Right lobe of liver (tissue), 6 donors: Measurements from ENCODE around the gene CYP4A22. TPM values are rescaled to one million over a fixed set of nuclear protein-coding genes. Genes with fewer than 3 reads are reported as not detected.
A peak's percentile ranks its signal among the peaks of the same experiment; 100 is the strongest.
"Not testable (repeated sequence)": the region's sequence is repeated elsewhere in the genome, so short reads cannot be mapped to it uniquely, and the experiment has no call there.

Source experiments
- ATAC-seq, 4 donors: fragments of 200-7000 bp; cut with Tn5 transposase; one replicate each; pipeline ENCODE4 v1.9.1; 2020; ENCODE audit warnings: mild to moderate bottlenecking in 4 of 4, moderate library complexity in 4 of 4
- DNase-seq, 3 donors: peaks; one replicate each; pipeline ENCODE4 v3.0.0-alpha.2; 2020
- H3K27ac ChIP-seq, 3 donors: fragments of 200-600 bp; one replicate each; pipeline ENCODE4 v1.8.0; 2022
- H3K27me3 ChIP-seq, 2 donors: fragments of 200-600 bp; one replicate each; pipeline ENCODE4 v1.8.0; 2022
- H3K36me3 ChIP-seq, 4 donors: fragments of 200-600 bp; sonication (generic) in 1 of 4; one replicate each; pipeline versions ENCODE4 v1.5.1 to v1.8.0; 2017 to 2022; ENCODE audit warnings: control low read depth in 1 of 4
- H3K4me1 ChIP-seq, 4 donors: fragments of 200-600 bp; sonication (generic) in 1 of 4; one replicate each; pipeline versions ENCODE4 v1.5.1 to v1.8.0; 2017 to 2022; ENCODE audit warnings: control low read depth in 1 of 4
- H3K4me3 ChIP-seq, 3 donors: fragments of 200-600 bp; one replicate each; pipeline ENCODE4 v1.8.0; 2022
- H3K9me3 ChIP-seq, 4 donors: fragments of 200-600 bp; sonication (generic) in 1 of 4; one replicate each; pipeline versions ENCODE4 v1.5.1 to v1.8.0; 2017 to 2022; ENCODE audit warnings: control low read depth in 1 of 4
- CTCF ChIP-seq, 4 donors: fragments of 200-600 bp in 3 of 4; fragments of 450-650 bp in 1 of 4; IDR thresholded peaks; one replicate each; pipeline versions ENCODE4 v1.5.1 to v1.8.0; 2016 to 2022; ENCODE audit warnings: antibody characterized with exemption in 4 of 4, mild to moderate bottlenecking in 2 of 4
- POLR2A ChIP-seq: fragments of 450-650 bp; IDR thresholded peaks from one replicate; pipeline ENCODE4 v1.6.1; 2017; ENCODE audit warnings: antibody characterized with exemption, mild to moderate bottlenecking
- WGBS: methylation state at CpG from one replicate; pipeline ENCODE4 v1.1.6; 2018; ENCODE audit warnings: low coverage, low lambda C conversion rate; ENCODE audit not compliant: insufficient coverage; ENCODE audit errors: missing lambda C conversion rate; 5-methylcytosine and 5-hydroxymethylcytosine counted together
- intact Hi-C, 2 donors: fragments of 100-400 bp; cut with DNase I; formaldehyde crosslinking; loops; one replicate each; pipeline versions ENCODE4 v1.11.2 to v1.14.1; 2022
- total RNA-seq, 6 experiments: library from RNA; depleted of rRNA in 2 of 6; stranded (reverse); fragments of >200 nt in 2 of 6; fragmentation: NEBNext Ultra II Directional in 3 of 6; extraction: Animal tissue kit (Norgen Biotek cat#: 25700) in 3 of 6; gene quantifications; one replicate each; pipeline versions ENCODE4 v1.1.0 to v1.2.4, GENCODE V29; 2016 to 2023
- donor health status: DM: no; HTN: yes; CAD: no.
- donor health status: DM: no; HTN: no; CAD: no.
- donor health status: DM: no; HTN: no; CAD: no.
- donor health status: DM: no; HTN: yes; CAD: no.
- donor health status: DM: no; HTN: yes; CAD: no.

Gene CYP4A22
- total RNA-seq, 6 experiments from 2014 or later, result 17.2 to 159 (median 48.9) TPM

- ATAC-seq (peak; percentile 70 to 84 (median 77)), DNase-seq (peak in 2 of 3 donors; percentile 76 to 78)
- H3K4me3 ChIP-seq, result no peak overlapping the region
- no peaks in the 10 kb centered on the region for H3K9me3 ChIP-seq
- no peaks in the 10 kb centered on the region for H3K36me3 ChIP-seq
- no peaks in the 10 kb centered on the region for H3K27me3 ChIP-seq
- intact Hi-C loops, result no loop called here
- 0% methylated on average over 4 of the region's 10 CpGs for WGBS
- peaks cover 0 to 21% (median 0%) of the 10 kb centered on the region in 4 donors for H3K4me1 ChIP-seq
- H3K27ac ChIP-seq, result peak overlapping the region in 2 of 3 donors; percentile 5 to 10
- TF ChIP-seq CTCF (IDR thresholded peaks at IDR 0.05) (peak; percentile 89 to 96 (median 92)), POLR2A (no peak)
These were observed 55.5 kb downstream of the CYP4A22 start for GRCh38 chr1:47192458-47193384.

GRCh38 chr1:47193496-47193895 lies 56.3 kb downstream of the CYP4A22 start:
- peaks cover 0 to 21% (median 0%) of the 10 kb centered on the region in 4 donors for H3K4me1 ChIP-seq
- intact Hi-C loops, H3K27me3 ChIP-seq, ATAC-seq, H3K9me3 ChIP-seq, H3K36me3 ChIP-seq, H3K27ac ChIP-seq, H3K4me3 ChIP-seq: not testable (repeated sequence)
- DNase-seq, result peak in 1 of 3 donors; percentile 19
- 68% methylated on average over 7 of the region's 10 CpGs for WGBS

GRCh38 chr1:47194311-47194710 lies 57.1 kb downstream of the CYP4A22 start:
- ATAC-seq (no peak), DNase-seq (no peak)
- intact Hi-C loops, result no loop called here
- H3K27me3 ChIP-seq, result no peaks in the 10 kb centered on the region
- TF ChIP-seq CTCF (IDR thresholded peaks at IDR 0.05) (no peak), POLR2A (no peak)
- H3K27ac ChIP-seq, result no peak overlapping the region
- no peaks in the 10 kb centered on the region for H3K36me3 ChIP-seq
- peaks cover 0 to 21% (median 0%) of the 10 kb centered on the region in 4 donors for H3K4me1 ChIP-seq
- H3K4me3 ChIP-seq, result no peak overlapping the region
- no peaks in the 10 kb centered on the region for H3K9me3 ChIP-seq

GRCh38 chr1:47195981-47196380 lies 58.7 kb downstream of the CYP4A22 start:
- H3K9me3 ChIP-seq, ATAC-seq, H3K36me3 ChIP-seq, H3K27ac ChIP-seq, H3K27me3 ChIP-seq, DNase-seq, H3K4me3 ChIP-seq, intact Hi-C loops: not testable (repeated sequence)
- peaks cover 0 to 13% (median 0%) of the 10 kb centered on the region in 4 donors for H3K4me1 ChIP-seq
- WGBS, result 82% methylated on average over 9 of the region's 9 CpGs

GRCh38 chr1:47196622-47197021 lies 59.4 kb downstream of the CYP4A22 start:
- no CpG with 5 or more reads among the region's 3 CpGs for WGBS
- Histone ChIP-seq H3K27me3 (no peaks in the 10 kb centered on the region), H3K36me3 (no peaks in the 10 kb centered on the region), H3K27ac (no peak overlapping the region), H3K4me1 (peaks cover 0 to 10% (median 0%) of the 10 kb centered on the region in 4 donors), H3K4me3 (no peak overlapping the region), H3K9me3 (no peaks in the 10 kb centered on the region)
- TF ChIP-seq POLR2A (no peak), CTCF (IDR thresholded peaks at IDR 0.05) (no peak)
- ATAC-seq (no peak), DNase-seq (no peak)
- intact Hi-C loops, result no loop called here
